ENCODE results near the gene ARRDC3. TPM values are rescaled to one million over a fixed set of nuclear protein-coding genes. Genes with fewer than 3 reads are reported as not detected.

The ARRDC3 gene
- total and polyA plus RNA-seq, 10 of the 15 experiments (the other 5 are each of a cell fraction or from before 2014, with no cell fraction given): 2.3 to 14.0 (median 8.6) TPM

GRCh38 chr5:91383027-91383955 lies at the start of gene ARRDC3 (continued):
- peak; percentile 44 for TF ChIP-seq MLLT1 (IDR thresholded peaks at IDR 0.05)
- TF ChIP-seq TBL1XR1 (IDR thresholded peaks at IDR 0.05; ENCODE audit: low read depth, low read length): no peak
- TF ChIP-seq HDAC2 (IDR thresholded peaks at IDR 0.05): no peak
- no peak for TF ChIP-seq USF1 (IDR thresholded peaks at IDR 0.05; ENCODE audit: borderline replicate concordance, extremely low read length, insufficient read depth, low read depth, low read length)
- peak; percentile 82 for TF ChIP-seq TCF12 (IDR thresholded peaks at IDR 0.05; ENCODE audit: low read depth, low read length)
- peak; percentile 43; the same call in 1 of the 2 replicates for TF ChIP-seq MAX (IDR thresholded peaks at IDR 0.05; ENCODE audit: low read depth, low read length)
- TF ChIP-seq MYC (IDR thresholded peaks at IDR 0.05; ENCODE audit: insufficient read depth, insufficient read length, insufficient replicate concordance, low read length, severe bottlenecking): no peak
- TF ChIP-seq IKZF1 (conservative IDR thresholded peaks at IDR 0.05): peak; percentile 92
- 0 out of 2 replicates have a peak, but pooled peaks have one; percentile 48 for TF ChIP-seq CBX5 (IDR thresholded peaks at IDR 0.05; ENCODE audit: low read depth)
- peak; percentile 37 for TF ChIP-seq MTA2 (IDR thresholded peaks at IDR 0.05; ENCODE audit: low read depth)
- no peak for TF ChIP-seq ZNF384 (IDR thresholded peaks at IDR 0.05; ENCODE audit: borderline replicate concordance, low read depth, low read length)
- TF ChIP-seq RUNX3 (IDR thresholded peaks at IDR 0.05; ENCODE audit: low read length): peak; percentile 51; the same call in 1 of the 2 replicates
- TF ChIP-seq MEF2A (IDR thresholded peaks at IDR 0.05; ENCODE audit: insufficient read depth, low read depth, low read length): 0 out of 2 replicates have a peak, but pooled peaks have one; percentile 37
- peak; percentile 41; the same call in 1 of the 2 replicates for TF ChIP-seq NR2C1 (IDR thresholded peaks at IDR 0.05)
- TF ChIP-seq POLR2AphosphoS5 (IDR thresholded peaks at IDR 0.05; ENCODE audit: low read length): peak; percentile 100
- peak; percentile 31 to 45; a peak in 2 of 4 replicates for TF ChIP-seq IKZF2 (IDR thresholded peaks at IDR 0.05)
- TF ChIP-seq CREM (IDR thresholded peaks at IDR 0.05; ENCODE audit: low read depth): 0 out of 2 replicates have a peak, but pooled peaks have one; percentile 25
- TF ChIP-seq ETV6 (conservative IDR thresholded peaks at IDR 0.05 in 1 of 2, IDR thresholded peaks at IDR 0.05 in 1 of 2; ENCODE audit: borderline replicate concordance in 1 of 2, low read depth in 1 of 2): no peak
- no peak for TF ChIP-seq WRNIP1 (IDR thresholded peaks at IDR 0.05; ENCODE audit: borderline replicate concordance, low read depth, low read length)
- 0 out of 2 replicates have a peak, but pooled peaks have one; percentile 9 for TF ChIP-seq ZBTB40 (IDR thresholded peaks at IDR 0.05; ENCODE audit: borderline replicate concordance)
- TF ChIP-seq SIX5 (IDR thresholded peaks at IDR 0.05; ENCODE audit: low read depth, low read length, severe bottlenecking): no peak
